ENCODE results near the gene PTCD1. TPM values are rescaled to one million over a fixed set of nuclear protein-coding genes. Genes with fewer than 3 reads are reported as not detected.

The PTCD1 gene
- total RNA-seq, 1 experiment from 2014 or later = 11.8 TPM

DNA sequence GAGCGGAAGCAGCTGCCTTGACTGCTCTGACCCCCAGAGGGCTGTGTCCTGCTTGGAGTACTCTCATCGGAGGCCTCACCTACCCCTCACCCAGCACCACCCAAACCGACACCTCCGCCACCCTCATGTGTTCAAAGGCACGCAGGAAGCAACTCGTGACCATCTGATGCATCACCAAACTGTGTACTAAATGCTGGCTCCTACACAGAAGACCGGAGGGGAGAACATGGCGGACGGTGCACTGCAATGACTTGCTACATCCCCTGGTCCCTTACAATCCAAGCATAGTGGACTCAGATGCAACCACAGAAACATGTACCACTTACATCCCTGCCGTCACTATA, 33.6 kb downstream of the PTCD1 start:
- BruUV-seq (replicated peaks) = no TSS peak
- peaks cover 16% of the 10 kb centered on the region for H3K4me1 ChIP-seq (ENCODE audit: insufficient read depth, low read length, poor library complexity, severe bottlenecking)
- POLR2A ChIA-PET (ENCODE audit: low non-redundant PET) = no interaction called here
- H3K27me3 ChIP-seq (replicated peaks; ENCODE audit: insufficient read depth, low read depth, low read length, poor library complexity) = no peaks in the 10 kb centered on the region
- H3K27ac ChIP-seq (ENCODE audit: low read depth, low read length, poor library complexity, severe bottlenecking) = no peak overlapping the region
- TF ChIP-seq EZH2 (IDR thresholded peaks at IDR 0.05; ENCODE audit: borderline replicate concordance, low read depth, low read length, poor library complexity, severe bottlenecking) = no peak
- TF ChIP-seq, protein P1, sequence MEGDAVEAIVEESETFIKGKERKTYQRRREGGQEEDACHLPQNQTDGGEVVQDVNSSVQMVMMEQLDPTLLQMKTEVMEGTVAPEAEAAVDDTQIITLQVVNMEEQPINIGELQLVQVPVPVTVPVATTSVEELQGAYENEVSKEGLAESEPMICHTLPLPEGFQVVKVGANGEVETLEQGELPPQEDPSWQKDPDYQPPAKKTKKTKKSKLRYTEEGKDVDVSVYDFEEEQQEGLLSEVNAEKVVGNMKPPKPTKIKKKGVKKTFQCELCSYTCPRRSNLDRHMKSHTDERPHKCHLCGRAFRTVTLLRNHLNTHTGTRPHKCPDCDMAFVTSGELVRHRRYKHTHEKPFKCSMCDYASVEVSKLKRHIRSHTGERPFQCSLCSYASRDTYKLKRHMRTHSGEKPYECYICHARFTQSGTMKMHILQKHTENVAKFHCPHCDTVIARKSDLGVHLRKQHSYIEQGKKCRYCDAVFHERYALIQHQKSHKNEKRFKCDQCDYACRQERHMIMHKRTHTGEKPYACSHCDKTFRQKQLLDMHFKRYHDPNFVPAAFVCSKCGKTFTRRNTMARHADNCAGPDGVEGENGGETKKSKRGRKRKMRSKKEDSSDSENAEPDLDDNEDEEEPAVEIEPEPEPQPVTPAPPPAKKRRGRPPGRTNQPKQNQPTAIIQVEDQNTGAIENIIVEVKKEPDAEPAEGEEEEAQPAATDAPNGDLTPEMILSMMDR (conservative IDR thresholded peaks at IDR 0.05; ENCODE audit: low read depth, low read length) = no peak
- intact Hi-C loops (cut with micrococcal nuclease; ENCODE audit: unreplicated experiment) = no loop called here
- DNase-seq (ENCODE audit: low spot score) = no peak
- H3K4me3 ChIP-seq (ENCODE audit: low read depth, low read length, poor library complexity, severe bottlenecking) = no peak overlapping the region
- CTCF ChIA-PET = interaction anchor here (0.6 kb wide), 1 partner anchor 16 kb away, joined by 8 read pairs; no protein-coding TSS in a partner anchor
- no peaks in the 10 kb centered on the region for H3K9me3 ChIP-seq (ENCODE audit: low read depth, low read length, poor library complexity, severe bottlenecking)
- peaks cover 48% of the 10 kb centered on the region for H3K36me3 ChIP-seq (ENCODE audit: insufficient read depth, low read length, poor library complexity, severe bottlenecking)

DNA sequence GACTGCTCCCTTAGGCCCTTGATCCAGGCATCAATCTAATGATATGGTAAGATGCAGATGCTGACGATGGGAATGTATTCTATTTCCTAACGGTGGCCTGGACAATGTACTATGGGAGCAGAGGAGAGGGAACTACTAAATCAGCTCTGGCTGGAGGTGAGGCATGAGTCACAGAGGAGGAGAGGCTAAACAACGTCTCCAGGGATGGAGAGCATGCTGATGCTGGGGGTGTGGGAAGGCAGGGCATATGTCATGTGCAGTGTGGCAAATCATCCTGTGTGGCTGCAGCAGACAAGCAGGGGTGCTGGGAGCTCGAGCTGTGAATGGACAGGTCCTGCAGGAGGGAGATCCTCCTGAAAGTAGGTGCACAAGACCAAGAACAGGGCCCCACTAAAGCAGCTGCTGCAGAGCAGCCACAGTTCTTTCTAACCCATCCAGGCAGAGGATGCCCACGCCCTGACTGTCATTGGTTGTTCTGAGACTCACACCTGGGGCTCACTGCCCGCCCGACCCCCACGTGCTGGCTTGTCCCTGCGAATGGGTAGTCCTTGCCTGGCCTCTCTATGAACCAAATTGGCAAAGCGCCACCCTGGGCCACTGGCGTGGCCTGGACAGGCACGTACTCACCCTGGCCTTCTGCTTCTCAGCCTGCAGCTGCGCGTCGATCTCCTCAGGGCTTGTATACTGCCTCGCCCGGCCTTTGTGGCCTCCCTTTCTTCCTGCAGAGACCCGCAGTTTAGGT, 34.2 kb downstream of the PTCD1 start:
- H3K4me1 ChIP-seq (ENCODE audit: insufficient read depth, low read length, poor library complexity, severe bottlenecking) = peaks cover 15% of the 10 kb centered on the region
- POLR2A ChIA-PET (ENCODE audit: low non-redundant PET) = no interaction called here
- intact Hi-C loops (cut with micrococcal nuclease; ENCODE audit: unreplicated experiment) = no loop called here
- peaks cover 53% of the 10 kb centered on the region for H3K36me3 ChIP-seq (ENCODE audit: insufficient read depth, low read length, poor library complexity, severe bottlenecking)
- CTCF ChIA-PET = interaction anchor here (0.6 kb wide), 1 partner anchor 15 kb away, joined by 8 read pairs; no protein-coding TSS in a partner anchor
- H3K9me3 ChIP-seq (ENCODE audit: low read depth, low read length, poor library complexity, severe bottlenecking) = no peaks in the 10 kb centered on the region
- DNase-seq (ENCODE audit: low spot score) = no peak
- no TSS peak for BruUV-seq (replicated peaks)
- H3K27ac ChIP-seq (ENCODE audit: low read depth, low read length, poor library complexity, severe bottlenecking) = no peak overlapping the region
- no peaks in the 10 kb centered on the region for H3K27me3 ChIP-seq (replicated peaks; ENCODE audit: insufficient read depth, low read depth, low read length, poor library complexity)
- H3K4me3 ChIP-seq (ENCODE audit: low read depth, low read length, poor library complexity, severe bottlenecking) = no peak overlapping the region
- TF ChIP-seq EZH2 (IDR thresholded peaks at IDR 0.05; ENCODE audit: borderline replicate concordance, low read depth, low read length, poor library complexity, severe bottlenecking) = no peak
- TF ChIP-seq, protein P1 (conservative IDR thresholded peaks at IDR 0.05; ENCODE audit: low read depth, low read length) = no peak

GRCh38 chr7:99403764-99404163, 34.8 kb downstream of the PTCD1 start:
- ChIA-PET POLR2A (ENCODE audit: low non-redundant PET) (no interaction called here), CTCF (interaction anchor here (0.6 kb wide), 1 partner anchor 640 kb away, joined by 4 read pairs; no protein-coding TSS in a partner anchor)
- intact Hi-C loops (cut with micrococcal nuclease; ENCODE audit: unreplicated experiment) = no loop called here

More at GRCh38 chr7:99403764-99404163, 34.8 kb downstream of the PTCD1 start:
- Histone ChIP-seq H3K9me3 (ENCODE audit: low read depth, low read length, poor library complexity, severe bottlenecking) (no peaks in the 10 kb centered on the region), H3K27me3 (replicated peaks; ENCODE audit: insufficient read depth, low read depth, low read length, poor library complexity) (no peaks in the 10 kb centered on the region), H3K4me3 (ENCODE audit: low read depth, low read length, poor library complexity, severe bottlenecking) (no peak overlapping the region), H3K27ac (ENCODE audit: low read depth, low read length, poor library complexity, severe bottlenecking) (no peak overlapping the region), H3K36me3 (ENCODE audit: insufficient read depth, low read length, poor library complexity, severe bottlenecking) (peaks cover 54% of the 10 kb centered on the region), H3K4me1 (ENCODE audit: insufficient read depth, low read length, poor library complexity, severe bottlenecking) (peaks cover 15% of the 10 kb centered on the region)
- TF ChIP-seq, protein P1 (conservative IDR thresholded peaks at IDR 0.05; ENCODE audit: low read depth, low read length) = no peak
- TF ChIP-seq EZH2 (IDR thresholded peaks at IDR 0.05; ENCODE audit: borderline replicate concordance, low read depth, low read length, poor library complexity, severe bottlenecking) = no peak
- no TSS peak for BruUV-seq (replicated peaks)
- DNase-seq (ENCODE audit: low spot score) = no peak

Data from A673 (cell line).